CD4-positive, CD25-positive, alpha-beta regulatory T cell (primary cell): Measurements from ENCODE around the gene SPATC1L. TPM values are rescaled to one million over a fixed set of nuclear protein-coding genes. Genes with fewer than 3 reads are reported as not detected.
A peak's percentile ranks its signal among the peaks of the same experiment; 100 is the strongest.

Source experiments
- ATAC-seq, 2 donors: fragments of 150-1000 bp; cut with Tn5 transposase; one replicate each; pipeline ENCODE4 v1.10.0; 2021; ENCODE audit warnings: low read depth in 2 of 2, moderate number of reproducible peaks in 2 of 2, moderate library complexity in 1 of 2
- DNase-seq, 3 donors: peaks; one replicate each; pipeline versions ENCODE4 v3.0.0 to v3.0.0-alpha.2; 2012 to 2022; ENCODE audit warnings: mixed read lengths in 1 of 3
- H3K27ac ChIP-seq: one replicate; pipeline ENCODE4 v1.7.0; 2013; ENCODE audit warnings: mild to moderate bottlenecking, low read length; ENCODE audit not compliant: insufficient read depth, poor library complexity, severe bottlenecking
- H3K27me3 ChIP-seq: one replicate; pipeline ENCODE4 v1.7.0; 2013; ENCODE audit warnings: low read length; ENCODE audit not compliant: control insufficient read depth, insufficient read depth
- H3K36me3 ChIP-seq: one replicate; pipeline ENCODE4 v1.7.0; 2013; ENCODE audit warnings: mild to moderate bottlenecking, low read length, moderate library complexity; ENCODE audit not compliant: control insufficient read depth, insufficient read depth
- H3K4me1 ChIP-seq: 2 replicates; pipeline ENCODE4 v1.7.0; 2013; ENCODE audit warnings: mild to moderate bottlenecking, low read length; ENCODE audit not compliant: insufficient read depth, control insufficient read depth, poor library complexity, severe bottlenecking
- H3K4me3 ChIP-seq: one replicate; pipeline ENCODE4 v1.7.0; 2013; ENCODE audit warnings: low read depth, mild to moderate bottlenecking, low read length, moderate library complexity
- H3K9me3 ChIP-seq, 2 experiments: 1 replicate in 1 of 2; 2 replicates in 1 of 2; pipeline ENCODE4 v1.7.0; 2013; ENCODE audit warnings: low read length in 2 of 2, mild to moderate bottlenecking in 1 of 2, moderate library complexity in 1 of 2; ENCODE audit not compliant: control insufficient read depth in 2 of 2
- H3K27ac Mint-ChIP-seq, 3 donors: one replicate each; pipeline ENCODE4 v1.8.0; 2020 to 2022; ENCODE audit warnings: mild to moderate bottlenecking in 3 of 3, mixed read lengths in 3 of 3, moderate library complexity in 2 of 3
- H3K27me3 Mint-ChIP-seq: one replicate; pipeline ENCODE4 v1.8.0; 2022; ENCODE audit warnings: mild to moderate bottlenecking, mixed read lengths
- H3K36me3 Mint-ChIP-seq: one replicate; pipeline ENCODE4 v1.8.0; 2020; ENCODE audit warnings: mixed read lengths
- H3K4me1 Mint-ChIP-seq, 4 donors: one replicate each; pipeline ENCODE4 v1.8.0; 2020 to 2022; ENCODE audit warnings: mixed read lengths in 4 of 4, mild to moderate bottlenecking in 1 of 4
- H3K4me3 Mint-ChIP-seq, 4 donors: one replicate each; pipeline ENCODE4 v1.8.0; 2020 to 2022; ENCODE audit warnings: mild to moderate bottlenecking in 4 of 4, mixed read lengths in 4 of 4, moderate library complexity in 3 of 4
- H3K9me3 Mint-ChIP-seq, 7 donors: one replicate each; pipeline ENCODE4 v1.8.0; 2020 to 2022; ENCODE audit warnings: mixed read lengths in 7 of 7, mild to moderate bottlenecking in 3 of 7, moderate library complexity in 2 of 7
- polyA plus RNA-seq, 4 donors: library from polyadenylated mRNA; unstranded; fragments of 300-500 nt; fragmentation: Illumina TruSeq; gene quantifications; one replicate each; pipeline ENCODE4 v1.2.3, GENCODE V29; 2021
- total RNA-seq: library from RNA; stranded (reverse); gene quantifications from one replicate; pipeline ENCODE4 v1.2.3, GENCODE V29; 2022

SPATC1L gene
- total and polyA plus RNA-seq, 5 donors from 2014 or later: 1.7 to 9.2 (median 6.0) TPM

GRCh38 chr21:46118316-46119143, 65.7 kb downstream of the SPATC1L start:
- Histone ChIP-seq H3K9me3 (peaks cover 2 to 9% of the 10 kb centered on the region in 2 experiments), H3K4me1 (no peaks in the 10 kb centered on the region), H3K36me3 (no peaks in the 10 kb centered on the region), H3K4me3 (no peak overlapping the region), H3K27ac (no peak overlapping the region), H3K27me3 (no peaks in the 10 kb centered on the region)
- ATAC-seq (no peak), DNase-seq (no peak)
- Mint-ChIP-seq H3K9me3 (no peaks in the 10 kb centered on the region), H3K4me1 (no peaks in the 10 kb centered on the region), H3K36me3 (no peaks in the 10 kb centered on the region), H3K27me3 (peaks cover 7% of the 10 kb centered on the region), H3K4me3 (no peak overlapping the region), H3K27ac (no peak overlapping the region)

- Histone ChIP-seq H3K4me1 (no peaks in the 10 kb centered on the region), H3K4me3 (no peak overlapping the region), H3K27ac (no peak overlapping the region), H3K36me3 (no peaks in the 10 kb centered on the region), H3K9me3 (peaks cover 2 to 9% of the 10 kb centered on the region in 2 experiments), H3K27me3 (no peaks in the 10 kb centered on the region)
- H3K36me3 Mint-ChIP-seq: no peaks in the 10 kb centered on the region
- no peak for DNase-seq
- H3K4me3 Mint-ChIP-seq: no peak overlapping the region
- peaks cover 8% of the 10 kb centered on the region for H3K27me3 Mint-ChIP-seq
- H3K9me3 Mint-ChIP-seq: no peaks in the 10 kb centered on the region
- peak in 1 of 2 donors; percentile 9 for ATAC-seq
- H3K4me1 Mint-ChIP-seq: no peaks in the 10 kb centered on the region
- H3K27ac Mint-ChIP-seq: no peak overlapping the region
Observed at GRCh38 chr21:46117586-46118315, 66.5 kb downstream of the SPATC1L start.

DNA sequence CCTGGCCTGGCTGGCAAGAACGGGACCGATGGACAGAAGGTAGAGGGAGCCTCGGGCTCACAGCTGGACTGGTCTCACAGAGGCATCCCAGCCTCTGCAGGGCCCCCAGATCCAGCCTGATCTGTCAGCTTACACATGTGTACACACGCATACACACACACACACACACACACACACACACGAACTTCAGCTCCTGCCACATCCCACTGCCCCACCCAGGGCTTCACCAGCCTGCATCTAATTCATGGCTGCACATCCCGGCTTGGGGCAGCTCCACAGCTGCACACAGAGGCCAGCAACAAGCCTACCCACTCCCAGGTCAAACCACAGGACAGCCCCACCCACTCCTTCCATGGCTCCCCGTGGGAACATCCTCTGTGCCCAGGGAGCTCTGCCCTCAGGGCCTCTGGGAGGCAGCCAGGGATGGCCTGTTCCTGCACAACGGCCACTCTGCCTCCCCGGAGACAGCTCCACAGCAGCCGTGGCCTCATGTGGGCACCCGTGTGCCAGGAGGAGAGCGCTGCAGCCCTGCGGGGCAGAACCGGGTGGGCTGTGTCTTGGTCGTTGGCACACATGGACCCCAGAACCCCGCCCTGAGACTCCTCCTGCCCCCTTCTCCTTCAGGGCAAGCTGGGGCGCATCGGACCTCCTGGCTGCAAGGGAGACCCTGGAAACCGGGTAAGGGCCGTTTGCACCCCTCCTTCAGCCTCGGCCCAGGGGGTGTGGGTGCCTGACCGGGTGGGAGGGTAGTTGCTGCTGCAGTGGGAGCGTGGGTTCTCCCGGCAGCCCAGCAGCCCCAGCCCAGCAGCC, 67.3 kb downstream of the SPATC1L start:
- no peak overlapping the region for H3K27ac ChIP-seq
- no peaks in the 10 kb centered on the region for H3K27me3 ChIP-seq
- peaks cover 2 to 9% of the 10 kb centered on the region in 2 experiments for H3K9me3 ChIP-seq
- Mint-ChIP-seq H3K4me3 (no peak overlapping the region), H3K27ac (no peak overlapping the region), H3K9me3 (no peaks in the 10 kb centered on the region), H3K4me1 (no peaks in the 10 kb centered on the region), H3K36me3 (no peaks in the 10 kb centered on the region), H3K27me3 (peaks cover 8% of the 10 kb centered on the region)
- no peak overlapping the region for H3K4me3 ChIP-seq
- ATAC-seq (no peak), DNase-seq (no peak)
- no peaks in the 10 kb centered on the region for H3K4me1 ChIP-seq
- no peaks in the 10 kb centered on the region for H3K36me3 ChIP-seq

GRCh38 chr21:46116189-46116775, 68.0 kb downstream of the SPATC1L start:
- H3K27me3 ChIP-seq: no peaks in the 10 kb centered on the region
- H3K27me3 Mint-ChIP-seq: peaks cover 8% of the 10 kb centered on the region
- no peaks in the 10 kb centered on the region for H3K4me1 Mint-ChIP-seq
- ATAC-seq (no peak), DNase-seq (no peak)
- no peak overlapping the region for H3K4me3 Mint-ChIP-seq
- H3K36me3 ChIP-seq: no peaks in the 10 kb centered on the region
- no peak overlapping the region for H3K27ac Mint-ChIP-seq
- no peaks in the 10 kb centered on the region for H3K4me1 ChIP-seq
- peaks cover 2 to 9% of the 10 kb centered on the region in 2 experiments for H3K9me3 ChIP-seq
- no peak overlapping the region for H3K27ac ChIP-seq
- no peak overlapping the region for H3K4me3 ChIP-seq
- H3K9me3 Mint-ChIP-seq: no peaks in the 10 kb centered on the region
- no peaks in the 10 kb centered on the region for H3K36me3 Mint-ChIP-seq

DNA sequence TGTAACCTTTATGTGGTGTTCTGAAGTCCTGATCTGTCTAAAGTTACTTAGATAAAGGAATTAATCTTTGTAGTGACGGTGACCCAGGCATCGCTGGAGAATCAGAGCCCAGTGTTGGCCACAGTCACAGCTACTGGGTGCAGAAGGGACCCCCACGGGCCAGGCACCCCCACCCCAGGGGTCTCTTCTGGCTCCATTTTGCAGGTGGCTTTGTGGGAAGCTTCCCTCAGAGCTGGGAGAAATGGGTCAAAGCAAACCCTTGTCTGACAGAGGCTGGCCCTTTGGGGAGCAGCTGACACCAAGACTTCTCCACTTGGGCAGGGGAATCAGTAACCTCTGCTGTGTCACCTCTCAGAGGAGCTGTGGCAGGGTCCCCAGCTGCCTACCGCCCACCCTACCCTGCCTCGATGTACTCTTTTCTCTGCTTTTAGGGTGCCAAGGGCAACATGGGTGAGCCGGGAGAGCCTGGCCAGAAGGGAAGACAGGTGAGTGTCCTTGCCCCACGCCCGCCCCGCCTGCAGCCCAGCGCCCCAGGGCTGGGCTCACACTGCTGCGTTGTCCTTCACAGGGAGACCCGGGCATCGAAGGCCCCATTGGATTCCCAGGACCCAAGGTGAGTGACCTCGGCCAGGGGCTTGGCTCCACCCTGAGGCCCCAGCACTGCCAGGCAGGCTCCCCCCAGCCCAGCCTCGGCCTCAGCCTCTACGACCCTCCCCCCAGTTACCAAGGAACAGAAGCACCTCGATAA, 68.6 kb downstream of the SPATC1L start:
- DNase-seq (no peak), ATAC-seq (no peak)
- Mint-ChIP-seq H3K36me3 (no peaks in the 10 kb centered on the region), H3K4me1 (no peaks in the 10 kb centered on the region), H3K9me3 (no peaks in the 10 kb centered on the region), H3K27me3 (peaks cover 8% of the 10 kb centered on the region), H3K27ac (no peak overlapping the region), H3K4me3 (no peak overlapping the region)
- Histone ChIP-seq H3K9me3 (peaks cover 2 to 9% of the 10 kb centered on the region in 2 experiments), H3K4me1 (no peaks in the 10 kb centered on the region), H3K36me3 (no peaks in the 10 kb centered on the region), H3K27me3 (no peaks in the 10 kb centered on the region), H3K4me3 (no peak overlapping the region), H3K27ac (no peak overlapping the region)

DNA sequence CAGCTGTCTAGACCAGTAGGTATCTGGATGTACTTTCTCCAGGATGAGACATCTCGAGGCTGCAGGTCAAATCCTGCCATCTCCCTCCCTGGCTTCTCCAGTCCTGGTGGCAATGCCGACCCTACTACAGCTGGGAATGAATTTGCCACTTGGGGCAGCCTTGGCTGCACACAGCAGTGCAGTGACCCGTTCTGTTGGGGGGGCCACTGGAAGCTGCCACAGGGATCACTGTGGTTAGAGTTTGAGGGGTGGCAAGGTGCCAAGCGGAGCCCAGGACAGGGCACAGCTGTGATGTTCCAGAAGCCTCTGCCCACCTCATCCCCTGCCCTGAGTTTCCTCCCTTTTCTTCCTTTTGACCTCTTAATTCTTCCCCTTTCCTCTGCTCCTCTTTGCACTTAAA, 69.3 kb downstream of the SPATC1L start:
- H3K27ac Mint-ChIP-seq: no peak overlapping the region
- Histone ChIP-seq H3K4me3 (no peak overlapping the region), H3K36me3 (no peaks in the 10 kb centered on the region), H3K4me1 (no peaks in the 10 kb centered on the region), H3K27ac (no peak overlapping the region), H3K9me3 (peaks cover 2 to 9% of the 10 kb centered on the region in 2 experiments), H3K27me3 (no peaks in the 10 kb centered on the region)
- no peaks in the 10 kb centered on the region for H3K36me3 Mint-ChIP-seq
- H3K4me1 Mint-ChIP-seq: no peaks in the 10 kb centered on the region
- DNase-seq: no peak
- H3K9me3 Mint-ChIP-seq: no peaks in the 10 kb centered on the region
- peaks cover 8% of the 10 kb centered on the region for H3K27me3 Mint-ChIP-seq
- no peak overlapping the region for H3K4me3 Mint-ChIP-seq
- ATAC-seq: no peak
